K562 (cell line): Measurements from ENCODE around the gene TAF8. TPM values are rescaled to one million over a fixed set of nuclear protein-coding genes. Genes with fewer than 3 reads are reported as not detected.
A peak's percentile ranks its signal among the peaks of the same experiment; 100 is the strongest.

ENCODE experiments used
- DACH1 ChIP-seq: fragments of 450-650 bp; IDR thresholded peaks from 2 replicates; pipeline ENCODE4 v1.6.1; 2018; ENCODE audit not compliant: partially characterized antibody
- ETS1 ChIP-seq: conservative IDR thresholded peaks from 2 replicates; pipeline ENCODE4 v1.6.1; 2011; ENCODE audit warnings: low read depth, mild to moderate bottlenecking, low read length; ENCODE audit not compliant: control insufficient read depth
- GATA2 ChIP-seq: sonication (generic); formaldehyde crosslinking; IDR thresholded peaks from 2 replicates; pipeline ENCODE4 v1.4.0; 2020; ENCODE audit warnings: mild to moderate bottlenecking, missing genetic modification reagents
- HDAC1 ChIP-seq, 2 experiments: fragments of 450-650 bp; IDR thresholded peaks; 2 replicates each; pipeline ENCODE4 v1.6.1; 2016 to 2017; ENCODE audit warnings: inconsistent platforms in 1 of 2, mild to moderate bottlenecking in 1 of 2, moderate library complexity in 1 of 2
- HDAC2 ChIP-seq: fragments of 450-650 bp; IDR thresholded peaks from 2 replicates; pipeline ENCODE4 v1.6.1; 2016; ENCODE audit warnings: mild to moderate bottlenecking
- HDGF ChIP-seq: fragments of 450-650 bp; IDR thresholded peaks from 2 replicates; pipeline ENCODE4 v1.6.1; 2016
- NR2C1 ChIP-seq, 2 experiments: fragments of 450-650 bp; IDR thresholded peaks; 2 replicates each; pipeline ENCODE4 v1.6.1; 2017; ENCODE audit warnings: mild to moderate bottlenecking in 2 of 2, antibody characterized with exemption in 1 of 2, inconsistent platforms in 1 of 2, missing compliant biosample characterization in 1 of 2, missing genetic modification characterization in 1 of 2
- PTBP1 ChIP-seq: fragments of 200-400 bp; formaldehyde crosslinking; IDR thresholded peaks from 2 replicates; pipeline ENCODE4 v1.6.1; 2017; ENCODE audit warnings: low read depth, low read length
- SMARCE1 ChIP-seq: fragments of 450-650 bp; IDR thresholded peaks from 2 replicates; pipeline ENCODE4 v1.7.1; 2016; ENCODE audit warnings: mild to moderate bottlenecking
- SOX6 ChIP-seq: fragments of 450-650 bp; IDR thresholded peaks from 2 replicates; pipeline ENCODE4 v1.6.1; 2014; ENCODE audit warnings: mild to moderate bottlenecking
- SREBF1 ChIP-seq: fragments of 150-350 bp; IDR thresholded peaks from 2 replicates; pipeline ENCODE4 v1.6.1; 2014; ENCODE audit warnings: antibody characterized with exemption, low read depth, low read length, borderline replicate concordance
- ZBTB7A ChIP-seq: IDR thresholded peaks from 2 replicates; pipeline ENCODE4 v1.6.1; 2011; ENCODE audit warnings: low read depth, mild to moderate bottlenecking, low read length, moderate library complexity, borderline replicate concordance; ENCODE audit not compliant: control insufficient read depth
- ZKSCAN3 ChIP-seq: fragments of 250-450 bp; sonication (Bioruptor Pico); IDR thresholded peaks from 2 replicates; pipeline ENCODE4 v1.4.0; 2020
- polyA plus RNA-seq, 8 experiments: library from polyadenylated mRNA; depleted of rRNA in 4 of 8; stranded (reverse) in 5 of 8; unstranded in 3 of 8; fragments of >200 nt; fragmentation: Nextera tagmentation in 2 of 8; fragmentation: Illumina TruSeq in 1 of 8; extraction: Ambion mirVana in 2 of 8; extraction: Trizol in 1 of 8; gene quantifications; 2 replicates each; pipeline versions ENCODE4 v1.2.1 to v1.2.3, GENCODE V29; 2011 to 2014; ENCODE audit warnings: inconsistent platforms in 1 of 8, missing spikeins in 1 of 8
- total RNA-seq, 7 experiments: library from RNA; depleted of rRNA in 6 of 7; stranded (reverse); fragments of >200 nt in 6 of 7; fragmentation: Illumina TruSeq in 2 of 7; extraction: Trizol in 2 of 7; gene quantifications; 2 replicates each; pipeline versions ENCODE4 v1.2.1 to v1.2.3, GENCODE V29; 2011 to 2021; ENCODE audit warnings: low replicate concordance in 1 of 7
- TF ChIP-seq, protein P1 (sequence below): sonication (generic); formaldehyde crosslinking; IDR thresholded peaks from 2 replicates; pipeline ENCODE4 v1.8.0; 2022; ENCODE audit warnings: missing genetic modification reagents, mild to moderate bottlenecking, moderate library complexity, borderline replicate concordance
- TF ChIP-seq, protein P2 (sequence below): sonication (generic); formaldehyde crosslinking; IDR thresholded peaks from 2 replicates; pipeline ENCODE4 v1.5.0; 2020; ENCODE audit warnings: missing genetic modification reagents

TAF8 gene
- total and polyA plus RNA-seq, 9 of the 15 experiments (the other 6 are each of a cell fraction or from before 2014, with no cell fraction given): 29.4 to 84.0 (median 52.6) TPM

DNA sequence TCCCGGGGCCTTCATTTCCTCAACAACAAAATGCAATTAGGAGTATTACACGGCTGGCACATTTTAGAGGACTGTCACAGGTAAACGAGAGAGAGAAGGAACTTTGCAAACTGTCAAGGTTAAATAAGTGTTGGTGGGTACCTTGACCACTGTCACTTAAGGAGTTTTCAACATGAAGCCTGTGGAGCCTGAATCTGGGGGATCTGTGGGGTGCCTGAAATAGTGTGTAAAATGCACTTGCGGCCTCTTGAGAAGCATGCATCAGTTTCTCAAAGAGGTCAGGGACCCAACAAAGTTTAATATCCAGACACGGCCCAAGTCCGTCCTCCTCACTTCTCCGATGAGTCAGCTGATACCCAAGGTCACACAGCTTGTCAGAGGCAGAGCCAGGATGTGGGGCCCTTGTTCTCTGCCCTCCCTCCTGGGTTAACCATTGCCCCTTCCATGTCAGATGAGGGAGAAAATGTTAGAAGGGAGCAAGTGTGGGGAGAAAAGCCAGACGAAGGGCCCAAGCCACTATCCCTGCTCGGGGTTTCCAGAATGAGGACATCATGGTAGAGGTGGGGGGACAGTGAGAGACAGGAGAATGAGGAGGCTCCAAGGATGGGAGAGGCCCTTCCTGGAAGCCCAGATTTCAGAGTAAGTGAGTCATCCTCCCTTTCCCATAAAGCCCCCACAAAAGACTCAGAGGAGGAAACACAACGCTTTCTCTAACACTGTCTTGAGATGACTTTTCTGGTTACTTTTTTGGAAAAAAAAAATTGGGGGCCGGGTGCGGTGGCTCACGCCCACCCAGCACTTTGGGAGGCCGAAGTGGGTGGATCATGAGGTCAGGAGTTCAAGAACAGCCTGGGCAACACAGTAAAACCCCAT is 49.9 kb downstream of the TAF8 start (continued):
- TF ChIP-seq, protein P1, sequence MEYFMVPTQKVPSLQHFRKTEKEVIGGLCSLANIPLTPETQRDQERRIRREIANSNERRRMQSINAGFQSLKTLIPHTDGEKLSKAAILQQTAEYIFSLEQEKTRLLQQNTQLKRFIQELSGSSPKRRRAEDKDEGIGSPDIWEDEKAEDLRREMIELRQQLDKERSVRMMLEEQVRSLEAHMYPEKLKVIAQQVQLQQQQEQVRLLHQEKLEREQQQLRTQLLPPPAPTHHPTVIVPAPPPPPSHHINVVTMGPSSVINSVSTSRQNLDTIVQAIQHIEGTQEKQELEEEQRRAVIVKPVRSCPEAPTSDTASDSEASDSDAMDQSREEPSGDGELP (CRISPR knock-in tag): peak; percentile 57; the same call in 1 of the 2 replicates
- TF ChIP-seq SREBF1 (0 out of 2 replicates have a peak, but pooled peaks have one; percentile 46), ZKSCAN3 (no peak), ZBTB7A (peak; percentile 35; the same call in 1 of the 2 replicates), PTBP1 (no peak), HDAC2 (peak; percentile 70; the same call in 1 of the 2 replicates), SMARCE1 (peak; percentile 74), NR2C1 (IDR thresholded peaks at IDR 0.05) (peak; percentile 51; the same call in 1 of the 2 replicates), NR2C1 (tag; IDR thresholded peaks at IDR 0.05) (peak; percentile 27; the same call in 1 of the 2 replicates), ETS1 (no peak), HDAC1 (IDR thresholded peaks at IDR 0.05) (peak; percentile 25 to 72; a peak in 1 of 4 replicates), GATA2 (no peak), SOX6 (peak; percentile 42; the same call in 1 of the 2 replicates), HDGF (no peak), DACH1 (peak; percentile 69)
- TF ChIP-seq, protein P2, sequence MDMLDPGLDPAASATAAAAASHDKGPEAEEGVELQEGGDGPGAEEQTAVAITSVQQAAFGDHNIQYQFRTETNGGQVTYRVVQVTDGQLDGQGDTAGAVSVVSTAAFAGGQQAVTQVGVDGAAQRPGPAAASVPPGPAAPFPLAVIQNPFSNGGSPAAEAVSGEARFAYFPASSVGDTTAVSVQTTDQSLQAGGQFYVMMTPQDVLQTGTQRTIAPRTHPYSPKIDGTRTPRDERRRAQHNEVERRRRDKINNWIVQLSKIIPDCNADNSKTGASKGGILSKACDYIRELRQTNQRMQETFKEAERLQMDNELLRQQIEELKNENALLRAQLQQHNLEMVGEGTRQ (CRISPR knock-in tag): no peak
